NB4 (cell line): Measurements from ENCODE around the gene TMEM53.

ENCODE experiments used
- DNase-seq: peaks from one replicate; pipeline ENCODE4 v3.0.0; 2010; ENCODE audit warnings: low read depth
- H3K4me3 ChIP-seq: one replicate; pipeline ENCODE4 v1.5.1; 2011; ENCODE audit warnings: mild to moderate bottlenecking, low read depth, low read length, moderate library complexity
- MYC ChIP-seq: IDR thresholded peaks from 2 replicates; pipeline ENCODE4 v1.6.1; 2011; ENCODE audit warnings: low read depth, low read length
- POLR2A ChIP-seq: IDR thresholded peaks from 2 replicates; pipeline ENCODE4 v1.6.1; 2011; ENCODE audit warnings: mild to moderate bottlenecking; ENCODE audit not compliant: insufficient read length; ENCODE audit errors: extremely low read depth
- TF ChIP-seq, protein P1 (sequence below): IDR thresholded peaks from 2 replicates; pipeline ENCODE4 v1.6.1; 2011; ENCODE audit warnings: low read depth, low read length
- TF ChIP-seq, protein P2 (sequence below): IDR thresholded peaks from one replicate; pipeline ENCODE4 v1.5.1; 2012; ENCODE audit warnings: low read depth, low read length

The TMEM53 gene

DNA sequence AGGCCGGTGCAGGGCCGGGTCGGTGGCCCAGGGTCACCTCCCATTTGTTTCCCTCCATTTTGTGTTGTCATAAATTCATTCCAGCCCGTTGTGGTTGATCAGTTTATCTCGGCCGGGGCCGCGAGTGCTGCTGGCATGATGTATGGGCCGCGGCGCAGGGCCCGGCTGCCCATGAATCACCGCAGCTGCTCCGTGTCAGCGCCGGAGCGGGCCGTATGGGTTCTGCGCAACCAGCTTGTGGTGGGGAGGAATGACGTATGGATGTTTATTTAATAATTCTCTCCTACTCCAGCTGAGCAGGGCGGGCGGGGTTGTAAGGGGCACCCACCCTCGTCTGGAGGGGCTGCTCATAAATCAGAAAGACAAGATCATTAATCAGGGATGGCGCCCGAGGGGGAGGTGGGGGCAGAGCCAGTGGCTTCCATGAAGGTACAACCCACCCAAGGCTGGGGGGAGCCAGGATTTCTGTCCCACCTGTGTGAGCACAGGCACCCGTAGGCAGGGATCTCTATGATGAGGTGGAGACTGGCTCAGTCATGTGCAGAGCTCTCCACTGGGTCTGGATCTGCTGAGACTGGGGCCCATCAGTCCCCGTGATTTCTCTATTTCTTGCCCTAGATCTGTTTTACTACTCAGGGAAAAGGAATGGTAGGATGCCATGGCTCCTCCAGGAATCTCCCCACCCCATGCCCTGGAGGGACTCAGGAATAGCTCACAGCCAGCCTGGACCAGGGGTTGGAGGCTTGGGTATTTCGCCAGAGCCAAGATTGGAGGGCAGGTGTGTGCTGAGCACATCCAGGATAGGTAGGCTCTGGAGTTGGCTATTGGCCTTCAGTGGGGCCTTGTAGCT is 27.8 kb downstream of the TMEM53 start:
- TF ChIP-seq, protein P1, sequence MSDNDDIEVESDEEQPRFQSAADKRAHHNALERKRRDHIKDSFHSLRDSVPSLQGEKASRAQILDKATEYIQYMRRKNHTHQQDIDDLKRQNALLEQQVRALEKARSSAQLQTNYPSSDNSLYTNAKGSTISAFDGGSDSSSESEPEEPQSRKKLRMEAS, result no peak
- TF ChIP-seq MYC (no peak), POLR2A (no peak)
- TF ChIP-seq, protein P2, sequence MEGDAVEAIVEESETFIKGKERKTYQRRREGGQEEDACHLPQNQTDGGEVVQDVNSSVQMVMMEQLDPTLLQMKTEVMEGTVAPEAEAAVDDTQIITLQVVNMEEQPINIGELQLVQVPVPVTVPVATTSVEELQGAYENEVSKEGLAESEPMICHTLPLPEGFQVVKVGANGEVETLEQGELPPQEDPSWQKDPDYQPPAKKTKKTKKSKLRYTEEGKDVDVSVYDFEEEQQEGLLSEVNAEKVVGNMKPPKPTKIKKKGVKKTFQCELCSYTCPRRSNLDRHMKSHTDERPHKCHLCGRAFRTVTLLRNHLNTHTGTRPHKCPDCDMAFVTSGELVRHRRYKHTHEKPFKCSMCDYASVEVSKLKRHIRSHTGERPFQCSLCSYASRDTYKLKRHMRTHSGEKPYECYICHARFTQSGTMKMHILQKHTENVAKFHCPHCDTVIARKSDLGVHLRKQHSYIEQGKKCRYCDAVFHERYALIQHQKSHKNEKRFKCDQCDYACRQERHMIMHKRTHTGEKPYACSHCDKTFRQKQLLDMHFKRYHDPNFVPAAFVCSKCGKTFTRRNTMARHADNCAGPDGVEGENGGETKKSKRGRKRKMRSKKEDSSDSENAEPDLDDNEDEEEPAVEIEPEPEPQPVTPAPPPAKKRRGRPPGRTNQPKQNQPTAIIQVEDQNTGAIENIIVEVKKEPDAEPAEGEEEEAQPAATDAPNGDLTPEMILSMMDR, result no peak
- no peak for DNase-seq
- H3K4me3 ChIP-seq, result no peak overlapping the region

GRCh38 chr1:44645476-44646244 is 28.6 kb downstream of the TMEM53 start:
- TF ChIP-seq MYC (no peak), POLR2A (no peak)
- TF ChIP-seq, protein P1, result no peak
- TF ChIP-seq, protein P2, result no peak
- H3K4me3 ChIP-seq, result no peak overlapping the region
- no peak for DNase-seq

GRCh38 chr1:44644806-44645205 is 29.5 kb downstream of the TMEM53 start:
- no peak for DNase-seq
- H3K4me3 ChIP-seq, result no peak overlapping the region
- no peak for TF ChIP-seq POLR2A
- TF ChIP-seq, protein P1, result no peak
- TF ChIP-seq, protein P2, result no peak
- TF ChIP-seq MYC, result no peak

DNA sequence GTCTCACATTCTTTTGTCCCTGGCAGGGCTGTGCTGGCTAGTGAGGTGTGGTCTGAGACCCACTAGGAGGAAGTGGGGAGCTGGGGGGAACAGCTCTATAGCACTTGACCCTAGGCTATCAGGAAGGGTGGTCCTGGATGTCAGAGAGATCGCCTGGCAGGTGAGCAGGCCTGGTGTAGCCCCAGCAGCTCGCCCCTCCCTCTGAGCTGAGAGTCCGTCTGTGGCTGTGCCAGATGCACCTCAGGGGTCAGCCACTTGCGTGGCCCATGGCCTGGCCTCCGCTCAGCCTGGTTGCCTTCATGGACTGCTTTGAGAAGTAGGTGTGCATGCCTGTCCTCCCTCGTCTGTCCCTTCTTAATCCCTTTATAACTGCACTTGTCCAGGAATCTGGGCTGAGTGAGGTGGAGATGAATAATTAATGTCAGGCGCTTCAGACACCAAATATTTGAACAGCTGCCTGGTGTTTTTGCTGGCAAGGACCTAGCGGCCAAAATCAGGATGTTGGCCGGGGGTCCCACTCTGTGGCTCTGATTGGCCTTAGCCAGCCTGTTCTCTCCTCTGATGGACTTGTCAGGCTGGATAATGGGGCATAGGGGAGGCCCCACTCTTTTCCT is 30.5 kb downstream of the TMEM53 start:
- H3K4me3 ChIP-seq, result no peak overlapping the region
- no peak for DNase-seq
- TF ChIP-seq MYC (no peak), POLR2A (no peak)
- TF ChIP-seq, protein P2, result no peak
- TF ChIP-seq, protein P1, result no peak

- TF ChIP-seq, protein P2, result no peak
- TF ChIP-seq, protein P1, result no peak
- TF ChIP-seq MYC, result no peak
- no peak for TF ChIP-seq POLR2A
- DNase-seq, result no peak
- no peak overlapping the region for H3K4me3 ChIP-seq
Observed at GRCh38 chr1:44642925-44643324, 31.4 kb downstream of the TMEM53 start.
